HL-60 (cell line): ENCODE results near the gene MYO9B.

Experiments
- GABPA ChIP-seq: IDR thresholded peaks from 2 replicates; pipeline ENCODE4 v1.6.1; 2012; ENCODE audit warnings: low read depth
- POLR2AphosphoS5 ChIP-seq: IDR thresholded peaks from 2 replicates; pipeline ENCODE4 v1.6.1; 2012; ENCODE audit warnings: low read depth
- TF ChIP-seq, protein P1 (sequence below): IDR thresholded peaks from one replicate; pipeline ENCODE4 v1.5.1; 2011; ENCODE audit warnings: low read length, control low read depth, inconsistent platforms; ENCODE audit not compliant: insufficient read depth
- TF ChIP-seq, protein P2 (sequence below): IDR thresholded peaks from 2 replicates; pipeline ENCODE4 v1.6.1; 2012; ENCODE audit warnings: low read depth; ENCODE audit not compliant: insufficient replicate concordance

DNA sequence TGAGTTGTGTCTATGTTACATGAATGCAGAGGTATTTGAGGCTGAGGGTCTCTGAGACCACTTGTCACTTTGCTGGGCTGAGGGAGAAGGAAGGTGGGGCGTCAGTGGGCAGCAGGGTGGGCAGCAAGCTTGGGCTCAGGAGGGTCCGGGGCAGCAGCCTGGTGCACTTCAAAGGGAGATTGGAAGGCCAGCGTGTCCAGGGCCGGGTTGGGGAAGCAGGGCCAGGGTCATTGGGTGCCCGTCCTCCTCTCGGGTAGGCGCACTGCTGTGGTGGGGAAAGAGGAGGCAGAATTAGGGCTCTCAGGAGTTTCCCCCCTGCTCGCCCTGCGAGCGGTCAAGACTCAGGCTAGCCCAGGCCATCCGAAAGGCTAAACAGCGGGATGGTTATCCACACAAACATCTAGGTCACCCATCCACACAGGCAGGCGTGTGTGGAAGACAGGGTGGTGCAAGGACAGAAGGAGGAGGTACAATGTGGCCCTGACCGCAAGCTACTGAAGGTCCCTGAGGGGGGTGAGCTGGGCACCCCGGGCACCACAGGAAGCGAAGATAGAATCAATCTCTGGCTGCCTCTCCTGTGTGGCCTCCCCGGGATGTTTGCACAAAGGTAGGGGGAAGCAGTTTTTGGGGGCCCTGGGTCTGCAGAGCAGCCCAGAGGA lies 37.7 kb downstream of the MYO9B start:
- TF ChIP-seq, protein P1, sequence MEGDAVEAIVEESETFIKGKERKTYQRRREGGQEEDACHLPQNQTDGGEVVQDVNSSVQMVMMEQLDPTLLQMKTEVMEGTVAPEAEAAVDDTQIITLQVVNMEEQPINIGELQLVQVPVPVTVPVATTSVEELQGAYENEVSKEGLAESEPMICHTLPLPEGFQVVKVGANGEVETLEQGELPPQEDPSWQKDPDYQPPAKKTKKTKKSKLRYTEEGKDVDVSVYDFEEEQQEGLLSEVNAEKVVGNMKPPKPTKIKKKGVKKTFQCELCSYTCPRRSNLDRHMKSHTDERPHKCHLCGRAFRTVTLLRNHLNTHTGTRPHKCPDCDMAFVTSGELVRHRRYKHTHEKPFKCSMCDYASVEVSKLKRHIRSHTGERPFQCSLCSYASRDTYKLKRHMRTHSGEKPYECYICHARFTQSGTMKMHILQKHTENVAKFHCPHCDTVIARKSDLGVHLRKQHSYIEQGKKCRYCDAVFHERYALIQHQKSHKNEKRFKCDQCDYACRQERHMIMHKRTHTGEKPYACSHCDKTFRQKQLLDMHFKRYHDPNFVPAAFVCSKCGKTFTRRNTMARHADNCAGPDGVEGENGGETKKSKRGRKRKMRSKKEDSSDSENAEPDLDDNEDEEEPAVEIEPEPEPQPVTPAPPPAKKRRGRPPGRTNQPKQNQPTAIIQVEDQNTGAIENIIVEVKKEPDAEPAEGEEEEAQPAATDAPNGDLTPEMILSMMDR, result no peak
- TF ChIP-seq, protein P2, sequence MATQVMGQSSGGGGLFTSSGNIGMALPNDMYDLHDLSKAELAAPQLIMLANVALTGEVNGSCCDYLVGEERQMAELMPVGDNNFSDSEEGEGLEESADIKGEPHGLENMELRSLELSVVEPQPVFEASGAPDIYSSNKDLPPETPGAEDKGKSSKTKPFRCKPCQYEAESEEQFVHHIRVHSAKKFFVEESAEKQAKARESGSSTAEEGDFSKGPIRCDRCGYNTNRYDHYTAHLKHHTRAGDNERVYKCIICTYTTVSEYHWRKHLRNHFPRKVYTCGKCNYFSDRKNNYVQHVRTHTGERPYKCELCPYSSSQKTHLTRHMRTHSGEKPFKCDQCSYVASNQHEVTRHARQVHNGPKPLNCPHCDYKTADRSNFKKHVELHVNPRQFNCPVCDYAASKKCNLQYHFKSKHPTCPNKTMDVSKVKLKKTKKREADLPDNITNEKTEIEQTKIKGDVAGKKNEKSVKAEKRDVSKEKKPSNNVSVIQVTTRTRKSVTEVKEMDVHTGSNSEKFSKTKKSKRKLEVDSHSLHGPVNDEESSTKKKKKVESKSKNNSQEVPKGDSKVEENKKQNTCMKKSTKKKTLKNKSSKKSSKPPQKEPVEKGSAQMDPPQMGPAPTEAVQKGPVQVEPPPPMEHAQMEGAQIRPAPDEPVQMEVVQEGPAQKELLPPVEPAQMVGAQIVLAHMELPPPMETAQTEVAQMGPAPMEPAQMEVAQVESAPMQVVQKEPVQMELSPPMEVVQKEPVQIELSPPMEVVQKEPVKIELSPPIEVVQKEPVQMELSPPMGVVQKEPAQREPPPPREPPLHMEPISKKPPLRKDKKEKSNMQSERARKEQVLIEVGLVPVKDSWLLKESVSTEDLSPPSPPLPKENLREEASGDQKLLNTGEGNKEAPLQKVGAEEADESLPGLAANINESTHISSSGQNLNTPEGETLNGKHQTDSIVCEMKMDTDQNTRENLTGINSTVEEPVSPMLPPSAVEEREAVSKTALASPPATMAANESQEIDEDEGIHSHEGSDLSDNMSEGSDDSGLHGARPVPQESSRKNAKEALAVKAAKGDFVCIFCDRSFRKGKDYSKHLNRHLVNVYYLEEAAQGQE, result no peak
- no peak for TF ChIP-seq GABPA
- no peak for TF ChIP-seq POLR2AphosphoS5
